PFSK-1 (cell line): ENCODE results near the gene PER1.

Experiments
- FOXP2 ChIP-seq: optimal IDR thresholded peaks from 2 replicates; pipeline ENCODE3; 2011; ENCODE audit warnings: borderline replicate concordance, control low read depth, inconsistent platforms; ENCODE audit not compliant: insufficient read depth; ENCODE audit errors: extremely low read length, extremely low read depth
- POLR2AphosphoS5 ChIP-seq: IDR thresholded peaks from 2 replicates; pipeline ENCODE4 v1.6.1; 2012; ENCODE audit warnings: low read depth, mild to moderate bottlenecking, control low read depth, low read length, moderate library complexity
- SIN3A ChIP-seq: IDR thresholded peaks from 2 replicates; pipeline ENCODE4 v1.6.1; 2012; ENCODE audit warnings: mild to moderate bottlenecking, low read length, moderate library complexity, borderline replicate concordance; ENCODE audit not compliant: insufficient read depth
- TAF1 ChIP-seq: IDR thresholded peaks from 2 replicates; pipeline ENCODE4 v1.6.1; 2012; ENCODE audit warnings: low read length, control low read depth, borderline replicate concordance; ENCODE audit not compliant: insufficient read depth
- TF ChIP-seq, protein P1 (sequence below), 2 experiments: IDR thresholded peaks; 2 replicates each; pipeline versions ENCODE4 v1.6.1 to v1.8.0; 2011 to 2012; ENCODE audit warnings: low read depth in 2 of 2, low read length in 2 of 2, control low read depth in 1 of 2, inconsistent platforms in 1 of 2, mild to moderate bottlenecking in 1 of 2, moderate library complexity in 1 of 2; ENCODE audit not compliant: insufficient read depth in 1 of 2

DNA sequence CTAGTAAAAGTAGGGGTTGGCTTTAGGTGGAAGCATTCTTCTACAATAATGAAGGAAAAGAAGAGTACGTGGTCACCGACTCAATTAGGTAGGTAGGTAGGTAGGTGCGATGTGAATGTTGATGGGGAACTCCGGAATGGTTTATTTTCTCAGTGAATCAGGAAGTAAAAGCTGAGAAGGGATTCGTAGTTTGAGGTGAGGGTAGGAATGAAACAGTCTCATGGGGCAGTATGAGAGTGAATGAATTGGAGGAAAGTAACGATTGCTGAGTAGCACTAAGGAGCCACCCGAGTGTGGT lies 13.9 kb downstream of the PER1 start:
- TF ChIP-seq TAF1, result no peak
- TF ChIP-seq, protein P1, sequence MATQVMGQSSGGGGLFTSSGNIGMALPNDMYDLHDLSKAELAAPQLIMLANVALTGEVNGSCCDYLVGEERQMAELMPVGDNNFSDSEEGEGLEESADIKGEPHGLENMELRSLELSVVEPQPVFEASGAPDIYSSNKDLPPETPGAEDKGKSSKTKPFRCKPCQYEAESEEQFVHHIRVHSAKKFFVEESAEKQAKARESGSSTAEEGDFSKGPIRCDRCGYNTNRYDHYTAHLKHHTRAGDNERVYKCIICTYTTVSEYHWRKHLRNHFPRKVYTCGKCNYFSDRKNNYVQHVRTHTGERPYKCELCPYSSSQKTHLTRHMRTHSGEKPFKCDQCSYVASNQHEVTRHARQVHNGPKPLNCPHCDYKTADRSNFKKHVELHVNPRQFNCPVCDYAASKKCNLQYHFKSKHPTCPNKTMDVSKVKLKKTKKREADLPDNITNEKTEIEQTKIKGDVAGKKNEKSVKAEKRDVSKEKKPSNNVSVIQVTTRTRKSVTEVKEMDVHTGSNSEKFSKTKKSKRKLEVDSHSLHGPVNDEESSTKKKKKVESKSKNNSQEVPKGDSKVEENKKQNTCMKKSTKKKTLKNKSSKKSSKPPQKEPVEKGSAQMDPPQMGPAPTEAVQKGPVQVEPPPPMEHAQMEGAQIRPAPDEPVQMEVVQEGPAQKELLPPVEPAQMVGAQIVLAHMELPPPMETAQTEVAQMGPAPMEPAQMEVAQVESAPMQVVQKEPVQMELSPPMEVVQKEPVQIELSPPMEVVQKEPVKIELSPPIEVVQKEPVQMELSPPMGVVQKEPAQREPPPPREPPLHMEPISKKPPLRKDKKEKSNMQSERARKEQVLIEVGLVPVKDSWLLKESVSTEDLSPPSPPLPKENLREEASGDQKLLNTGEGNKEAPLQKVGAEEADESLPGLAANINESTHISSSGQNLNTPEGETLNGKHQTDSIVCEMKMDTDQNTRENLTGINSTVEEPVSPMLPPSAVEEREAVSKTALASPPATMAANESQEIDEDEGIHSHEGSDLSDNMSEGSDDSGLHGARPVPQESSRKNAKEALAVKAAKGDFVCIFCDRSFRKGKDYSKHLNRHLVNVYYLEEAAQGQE (IDR thresholded peaks at IDR 0.05; ENCODE audit: insufficient read depth in 1 of 2, low read depth in 2 of 2, low read length in 2 of 2), result no peak
- TF ChIP-seq POLR2AphosphoS5, result no peak
- TF ChIP-seq SIN3A, result no peak
- TF ChIP-seq FOXP2, result no peak
